BLaER1 treated with 17β-estradiol and CSF1 and Interleukin-3, amounts not matched to agents 10 nM and 100 nM (cell line): ENCODE data around the gene IFNA13.

ENCODE experiments used
- H3K27ac ChIP-seq, 11 experiments: shearing (Covaris generic); formaldehyde crosslinking; 2 replicates each; pipeline ENCODE4 v1.8.1; 2022
- H3K27me3 ChIP-seq, 11 experiments: shearing (Covaris generic); formaldehyde crosslinking; 2 replicates each; pipeline ENCODE4 v1.8.1; 2022
- H3K36me3 ChIP-seq, 11 experiments: shearing (Covaris generic); formaldehyde crosslinking; 2 replicates each; pipeline ENCODE4 v1.8.1; 2022
- H3K4me1 ChIP-seq, 10 experiments: shearing (Covaris generic); formaldehyde crosslinking; 2 replicates each; pipeline ENCODE4 v1.8.1; 2022
- H3K4me2 ChIP-seq, 11 experiments: shearing (Covaris generic); formaldehyde crosslinking; 2 replicates each; pipeline ENCODE4 v1.8.1; 2022
- H3K4me3 ChIP-seq, 10 experiments: shearing (Covaris generic); formaldehyde crosslinking; 2 replicates each; pipeline ENCODE4 v1.8.1; 2022
- H3K9ac ChIP-seq, 11 experiments: shearing (Covaris generic); formaldehyde crosslinking; 2 replicates each; pipeline ENCODE4 v1.8.1; 2022
- H3K9me3 ChIP-seq, 11 experiments: shearing (Covaris generic); formaldehyde crosslinking; replicated peaks in 1 of 11; 2 replicates each; pipeline ENCODE4 v1.8.1; 2022
- H4K20me1 ChIP-seq, 11 experiments: shearing (Covaris generic); formaldehyde crosslinking; 2 replicates each; pipeline ENCODE4 v1.8.1; 2022
- Cebpa-rat ChIP-seq, 11 experiments: shearing (Covaris generic); IDR thresholded peaks; 2 replicates each; pipeline ENCODE4 v1.8.1; 2022

Gene IFNA13

GRCh38 chr9:21336457-21336856, 31.4 kb downstream of the IFNA13 start:
- no peak overlapping the region for H3K4me2 ChIP-seq
- TF ChIP-seq Cebpa-rat (IDR thresholded peaks at IDR 0.05), result no peak
- H3K4me1 ChIP-seq, result peaks cover 28 to 35% (median 29%) of the 10 kb centered on the region in 10 experiments
- H3K36me3 ChIP-seq, result peaks cover 11 to 25% (median 19%) of the 10 kb centered on the region in 11 experiments; a peak in 18 of 22 replicates
- no peak overlapping the region for H3K4me3 ChIP-seq
- no peak overlapping the region for H3K9ac ChIP-seq
- peaks cover 23 to 28% (median 26%) of the 10 kb centered on the region in 11 experiments for H4K20me1 ChIP-seq
- H3K27ac ChIP-seq, result no peak overlapping the region
- H3K27me3 ChIP-seq, result peaks cover 0 to 28% (median 0%) of the 10 kb centered on the region in 11 experiments; a peak in 4 of 22 replicates
- H3K9me3 ChIP-seq, result no peaks in the 10 kb centered on the region; a peak in 1 of 22 replicates

- peaks cover 20 to 39% (median 28%) of the 10 kb centered on the region in 11 experiments; a peak in 20 of 22 replicates for H3K36me3 ChIP-seq
- H3K27me3 ChIP-seq, result peaks cover 0 to 19% (median 0%) of the 10 kb centered on the region in 11 experiments; a peak in 4 of 22 replicates
- peak within 1 kb of the TSS; percentile 69 to 93 (median 86) for H3K4me3 ChIP-seq
- TF ChIP-seq Cebpa-rat (IDR thresholded peaks at IDR 0.05), result no peak
- peak within 1 kb of the TSS; percentile 79 to 97 (median 87) for H3K4me2 ChIP-seq
- peaks cover 38 to 43% (median 41%) of the 10 kb centered on the region in 11 experiments for H4K20me1 ChIP-seq
- no peaks in the 10 kb centered on the region; a peak in 1 of 22 replicates for H3K9me3 ChIP-seq
- H3K27ac ChIP-seq, result peak within 1 kb of the TSS; percentile 93 to 99 (median 98)
- H3K4me1 ChIP-seq, result peaks cover 39 to 50% (median 44%) of the 10 kb centered on the region in 10 experiments
- peak within 1 kb of the TSS; percentile 95 to 100 (median 98) for H3K9ac ChIP-seq
Observed at GRCh38 chr9:21334701-21335632, 32.9 kb downstream of the IFNA13 start, which contains the start of gene KLHL9. Gene KLHL9 (minus strand): TSS chr9:21335404. CDS start chr9:21334859, 545 bp downstream.

- H4K20me1 ChIP-seq, result peaks cover 54 to 61% (median 58%) of the 10 kb centered on the region in 11 experiments
- no peak for TF ChIP-seq Cebpa-rat (IDR thresholded peaks at IDR 0.05)
- H3K9me3 ChIP-seq, result no peaks in the 10 kb centered on the region; a peak in 1 of 22 replicates
- no peak overlapping the region for H3K27ac ChIP-seq
- no peak overlapping the region for H3K9ac ChIP-seq
- peaks cover 21 to 49% (median 32%) of the 10 kb centered on the region in 11 experiments; a peak in 20 of 22 replicates for H3K36me3 ChIP-seq
- peak overlapping the region; percentile 69 to 93 (median 86); a peak in 10 of 20 replicates for H3K4me3 ChIP-seq
- peaks cover 0 to 6% (median 0%) of the 10 kb centered on the region in 11 experiments; a peak in 3 of 22 replicates for H3K27me3 ChIP-seq
- H3K4me2 ChIP-seq, result peak overlapping the region; percentile 79 to 97 (median 87)
- H3K4me1 ChIP-seq, result peaks cover 40 to 57% (median 46%) of the 10 kb centered on the region in 10 experiments
Observed at GRCh38 chr9:21333226-21333625, 34.6 kb downstream of the IFNA13 start.

GRCh38 chr9:21331676-21332402, 36.0 kb downstream of the IFNA13 start:
- peak overlapping the region in 3 of 11 experiments; percentile 8 to 51 (median 43); a peak in 3 of 22 replicates for H3K9ac ChIP-seq
- no peaks in the 10 kb centered on the region; a peak in 1 of 22 replicates for H3K9me3 ChIP-seq
- peak overlapping the region; percentile 79 to 97 (median 87) for H3K4me2 ChIP-seq
- H4K20me1 ChIP-seq, result peaks cover 66 to 75% (median 72%) of the 10 kb centered on the region in 11 experiments
- H3K4me3 ChIP-seq, result peak overlapping the region in 6 of 10 experiments; percentile 24 to 89 (median 26); a peak in 5 of 20 replicates
- no peak overlapping the region for H3K27ac ChIP-seq
- peaks cover 21 to 49% (median 32%) of the 10 kb centered on the region in 11 experiments; a peak in 20 of 22 replicates for H3K36me3 ChIP-seq
- no peak for TF ChIP-seq Cebpa-rat (IDR thresholded peaks at IDR 0.05)
- H3K4me1 ChIP-seq, result peaks cover 40 to 60% (median 48%) of the 10 kb centered on the region in 10 experiments
- H3K27me3 ChIP-seq, result no peaks in the 10 kb centered on the region

GRCh38 chr9:21326526-21327139, 41.2 kb downstream of the IFNA13 start:
- Histone ChIP-seq H3K4me1 (peaks cover 13 to 34% (median 18%) of the 10 kb centered on the region in 10 experiments), H3K9ac (no peak overlapping the region), H3K4me2 (no peak overlapping the region), H3K9me3 (no peaks in the 10 kb centered on the region), H3K4me3 (no peak overlapping the region), H3K27ac (no peak overlapping the region), H3K27me3 (no peaks in the 10 kb centered on the region), H3K36me3 (peaks cover 33 to 66% (median 54%) of the 10 kb centered on the region in 11 experiments; a peak in 21 of 22 replicates), H4K20me1 (peaks cover 62 to 100% (median 81%) of the 10 kb centered on the region in 11 experiments)
- no peak for TF ChIP-seq Cebpa-rat (IDR thresholded peaks at IDR 0.05)

GRCh38 chr9:21324047-21324446, 43.8 kb downstream of the IFNA13 start:
- Histone ChIP-seq H3K27ac (no peak overlapping the region), H3K36me3 (peaks cover 32 to 56% (median 46%) of the 10 kb centered on the region in 11 experiments; a peak in 21 of 22 replicates), H3K4me3 (no peak overlapping the region), H4K20me1 (peaks cover 36 to 85% (median 55%) of the 10 kb centered on the region in 11 experiments), H3K4me2 (peak overlapping the region in 2 of 11 experiments; percentile 1 to 54; a peak in 2 of 22 replicates), H3K9me3 (no peaks in the 10 kb centered on the region), H3K27me3 (no peaks in the 10 kb centered on the region), H3K9ac (no peak overlapping the region), H3K4me1 (peaks cover 0 to 16% (median 0%) of the 10 kb centered on the region in 10 experiments; a peak in 4 of 20 replicates)
- no peak for TF ChIP-seq Cebpa-rat (IDR thresholded peaks at IDR 0.05)

- Histone ChIP-seq H4K20me1 (peaks cover 25 to 74% (median 44%) of the 10 kb centered on the region in 11 experiments), H3K4me3 (no peak overlapping the region), H3K4me2 (no peak overlapping the region), H3K9me3 (no peaks in the 10 kb centered on the region), H3K9ac (no peak overlapping the region), H3K4me1 (peaks cover 0 to 12% (median 0%) of the 10 kb centered on the region in 10 experiments; a peak in 3 of 20 replicates), H3K27ac (no peak overlapping the region), H3K27me3 (no peaks in the 10 kb centered on the region), H3K36me3 (peaks cover 32 to 53% (median 44%) of the 10 kb centered on the region in 11 experiments; a peak in 21 of 22 replicates)
- no peak for TF ChIP-seq Cebpa-rat (IDR thresholded peaks at IDR 0.05)
Observed at GRCh38 chr9:21322911-21323461, 44.9 kb downstream of the IFNA13 start.
